B cell (primary cell): Measurements from ENCODE around the gene PALM2AKAP2. TPM values are rescaled to one million over a fixed set of nuclear protein-coding genes. Genes with fewer than 3 reads are reported as not detected.

ENCODE experiments used
- ATAC-seq: fragments of 200-7000 bp; cut with Tn5 transposase; one replicate; pipeline ENCODE4 v1.10.0; 2021; ENCODE audit warnings: low read depth, mild to moderate bottlenecking, moderate number of reproducible peaks, moderate library complexity
- CTCF ChIA-PET: fragments of 350-600 bp; sonication (Branson Sonifier 250); formaldehyde crosslinking; loops from one replicate; lab custom pipeline; 2021; ENCODE audit warnings: antibody characterized with exemption, inconsistent platforms; lab: Charles Lee
- POLR2A ChIA-PET: fragments of 350-600 bp; sonication (Branson Sonifier 250); formaldehyde crosslinking; loops from one replicate; lab custom pipeline; 2021; ENCODE audit warnings: antibody characterized with exemption; lab: Charles Lee
- DNase-seq: peaks from one replicate; pipeline ENCODE4 v3.0.0; 2013
- H2AFZ ChIP-seq: 2 replicates; pipeline ENCODE4 v1.6.1; 2012; ENCODE audit warnings: mild to moderate bottlenecking, low read depth, low read length; ENCODE audit not compliant: insufficient read depth, poor library complexity, severe bottlenecking
- H3K27ac ChIP-seq, 2 donors: 1 replicate in 1 of 2; 2 replicates in 1 of 2; pipeline ENCODE4 v1.5.1; 2012 to 2013; ENCODE audit warnings: low read length in 2 of 2, mild to moderate bottlenecking in 2 of 2, moderate library complexity in 1 of 2
- H3K27me3 ChIP-seq, 4 experiments: fragments of 200-600 bp in 1 of 4; sonication (generic) in 1 of 4; replicated peaks in 1 of 4; 1 replicate in 2 of 4; 2 replicates in 2 of 4; pipeline versions ENCODE4 v1.6.1 to v1.7.0; 2013 to 2016; ENCODE audit warnings: low read length in 3 of 4, mild to moderate bottlenecking in 2 of 4, mixed read lengths in 1 of 4, moderate library complexity in 1 of 4; ENCODE audit not compliant: insufficient read depth in 4 of 4, control insufficient read depth in 3 of 4; ENCODE audit errors: control extremely low read depth in 1 of 4
- H3K36me3 ChIP-seq, 2 experiments: replicated peaks in 1 of 2; 1 replicate in 1 of 2; 2 replicates in 1 of 2; pipeline versions ENCODE4 v1.6.1 to v1.7.1; 2013; ENCODE audit warnings: low read length in 1 of 2; ENCODE audit not compliant: insufficient read depth in 2 of 2, control insufficient read depth in 1 of 2; ENCODE audit errors: control extremely low read depth in 1 of 2, extremely low read depth in 1 of 2
- H3K4me1 ChIP-seq, 2 donors: fragments of 200-600 bp in 1 of 2; sonication (generic) in 1 of 2; 1 replicate in 1 of 2; 2 replicates in 1 of 2; pipeline versions ENCODE4 v1.5.1 to v1.6.1; 2013 to 2017; ENCODE audit warnings: low read length in 2 of 2; ENCODE audit not compliant: control insufficient read depth in 2 of 2, insufficient read depth in 2 of 2
- H3K4me2 ChIP-seq: replicated peaks from 2 replicates; pipeline ENCODE3; 2012; ENCODE audit warnings: mild to moderate bottlenecking, low read depth, low read length; ENCODE audit not compliant: poor library complexity, severe bottlenecking
- H3K4me3 ChIP-seq, 5 experiments: fragments of 200-600 bp in 1 of 5; sonication (generic) in 1 of 5; 1 replicate in 3 of 5; 2 replicates in 2 of 5; pipeline versions ENCODE4 v1.5.1 to v1.7.0; 2011 to 2016; ENCODE audit warnings: low read length in 4 of 5, mild to moderate bottlenecking in 4 of 5, low read depth in 2 of 5, control low read depth in 1 of 5, moderate library complexity in 1 of 5; ENCODE audit not compliant: insufficient read depth in 1 of 5; ENCODE audit errors: control extremely low read depth in 1 of 5, extremely low read depth in 1 of 5
- H3K79me2 ChIP-seq: fragments of 200-600 bp; sonication (generic); one replicate; pipeline ENCODE4 v1.6.0; 2016; ENCODE audit warnings: low read length; ENCODE audit not compliant: control insufficient read depth, insufficient read depth
- H3K9ac ChIP-seq: fragments of 200-600 bp; sonication (generic); 2 replicates; pipeline ENCODE4 v1.6.1; 2017; ENCODE audit warnings: mild to moderate bottlenecking, low read length, moderate library complexity
- H3K9me3 ChIP-seq, 3 donors: one replicate each; pipeline versions ENCODE4 v1.6.1 to v1.7.1; 2013; ENCODE audit warnings: low read length in 2 of 3; ENCODE audit not compliant: control insufficient read depth in 2 of 3, insufficient read depth in 1 of 3; ENCODE audit errors: control extremely low read depth in 1 of 3
- H4K20me1 ChIP-seq: 2 replicates; pipeline ENCODE4 v1.6.0; 2012; ENCODE audit warnings: mild to moderate bottlenecking, low read length; ENCODE audit not compliant: insufficient read depth, control insufficient read depth, poor library complexity, severe bottlenecking
- H3K27ac Mint-ChIP-seq: one replicate; pipeline ENCODE4 v1.8.0; 2021; ENCODE audit warnings: mixed read lengths
- H3K27me3 Mint-ChIP-seq: one replicate; pipeline ENCODE4 v1.8.0; 2021; ENCODE audit warnings: mixed read lengths
- H3K4me1 Mint-ChIP-seq: one replicate; pipeline ENCODE4 v1.8.0; 2021; ENCODE audit warnings: mixed read lengths
- H3K4me3 Mint-ChIP-seq: one replicate; pipeline ENCODE4 v1.8.0; 2021; ENCODE audit warnings: mixed read lengths
- H3K9me3 Mint-ChIP-seq: one replicate; pipeline ENCODE4 v1.8.0; 2022; ENCODE audit warnings: mixed read lengths; ENCODE audit not compliant: insufficient read depth
- CTCF ChIP-seq: fragments of 200-600 bp; IDR thresholded peaks from one replicate; pipeline ENCODE4 v1.8.0; 2022; ENCODE audit warnings: antibody characterized with exemption, mild to moderate bottlenecking
- EZH2 ChIP-seq: IDR thresholded peaks from 2 replicates; pipeline ENCODE4 v1.6.1; 2012; ENCODE audit warnings: borderline replicate concordance, low read depth, mild to moderate bottlenecking, moderate library complexity, low read length; ENCODE audit not compliant: insufficient read depth, poor library complexity, severe bottlenecking
- WGBS: methylation state at CpG from one replicate; pipeline ENCODE4 v1.1.5; 2013; ENCODE audit warnings: missing lambda C conversion rate; ENCODE audit not compliant: insufficient coverage; 5-methylcytosine and 5-hydroxymethylcytosine counted together
- intact Hi-C: fragments of 100-400 bp; cut with micrococcal nuclease; formaldehyde crosslinking; loops from one replicate; pipeline ENCODE4 v1.10.0; 2022
- polyA plus RNA-seq: library from polyadenylated mRNA; depleted of rRNA; stranded (reverse); fragments of >200 nt; gene quantifications from 2 replicates; pipeline ENCODE4 v1.2.3, GENCODE V29; 2012
- total RNA-seq, 2 donors: library from RNA; stranded (reverse); fragments of 120-200 nt in 1 of 2; gene quantifications; 1 replicate in 1 of 2; 2 replicates in 1 of 2; pipeline versions ENCODE4 v1.2.3 to v1.2.4, GENCODE V29; 2013 to 2022

The PALM2AKAP2 gene
- total and polyA plus RNA-seq, 2 donors (not counting 1 experiment from before 2014, with no cell fraction given) = not detected

GRCh38 chr9:109812818-109813281, 32.9 kb downstream of the PALM2AKAP2 start:
- Mint-ChIP-seq H3K4me3 (no peak overlapping the region), H3K4me1 (no peaks in the 10 kb centered on the region), H3K27me3 (peaks cover 18% of the 10 kb centered on the region), H3K9me3 (peaks cover 7% of the 10 kb centered on the region), H3K27ac (no peak overlapping the region)
- DNase-seq (no peak), ATAC-seq (no peak)
- CTCF ChIA-PET = no interaction called here
- no peaks in the 10 kb centered on the region for H3K36me3 ChIP-seq
- H3K4me1 ChIP-seq = no peaks in the 10 kb centered on the region
- no peak overlapping the region for H2AFZ ChIP-seq
- 83% methylated on average over 1 of the region's 1 CpG for WGBS
- POLR2A ChIA-PET = no interaction called here
- no peak overlapping the region for H3K4me2 ChIP-seq
- peaks cover 0 to 12% (median 0%) of the 10 kb centered on the region in 4 experiments for H3K27me3 ChIP-seq
- H3K9me3 ChIP-seq = peaks cover 0 to 9% (median 0%) of the 10 kb centered on the region in 3 donors
- no peak overlapping the region for H3K27ac ChIP-seq
- TF ChIP-seq EZH2 (no peak), CTCF (no peak)
- no peaks in the 10 kb centered on the region for H4K20me1 ChIP-seq
- no peak overlapping the region for H3K4me3 ChIP-seq
- intact Hi-C loops = no loop called here
- H3K79me2 ChIP-seq = no peaks in the 10 kb centered on the region
- H3K9ac ChIP-seq = no peak overlapping the region

- CTCF ChIA-PET = no interaction called here
- H3K27ac Mint-ChIP-seq = no peak overlapping the region
- Histone ChIP-seq H3K79me2 (no peaks in the 10 kb centered on the region), H3K27me3 (peaks cover 0 to 12% (median 0%) of the 10 kb centered on the region in 4 experiments), H3K4me2 (no peak overlapping the region), H2AFZ (no peak overlapping the region), H3K9me3 (peaks cover 0 to 9% (median 0%) of the 10 kb centered on the region in 3 donors), H3K27ac (no peak overlapping the region), H3K36me3 (no peaks in the 10 kb centered on the region), H3K4me1 (no peaks in the 10 kb centered on the region), H4K20me1 (no peaks in the 10 kb centered on the region), H3K4me3 (no peak overlapping the region), H3K9ac (no peak overlapping the region)
- peaks cover 19% of the 10 kb centered on the region for H3K27me3 Mint-ChIP-seq
- TF ChIP-seq CTCF (no peak), EZH2 (no peak)
- no peaks in the 10 kb centered on the region for H3K4me1 Mint-ChIP-seq
- DNase-seq (no peak), ATAC-seq (no peak)
- intact Hi-C loops = no loop called here
- peaks cover 4% of the 10 kb centered on the region for H3K9me3 Mint-ChIP-seq
- 90% methylated on average over 2 of the region's 4 CpGs for WGBS
- no peak overlapping the region for H3K4me3 Mint-ChIP-seq
- POLR2A ChIA-PET = no interaction called here
Observed at GRCh38 chr9:109813303-109813702, 33.3 kb downstream of the PALM2AKAP2 start.
